SIG-M5 treated with dmso at 0.1 percent for 504 hours (cell line): ENCODE results near the gene TTN.
"Not testable (repeated sequence)": the region's sequence is repeated elsewhere in the genome, so short reads cannot be mapped to it uniquely, and the experiment has no call there.

Experiments used
- DNase-seq: peaks from one replicate; lab custom pipeline; 2025; ENCODE audit not compliant: unreplicated experiment; lab: John Stamatoyannopoulos, UW

The TTN gene

DNA sequence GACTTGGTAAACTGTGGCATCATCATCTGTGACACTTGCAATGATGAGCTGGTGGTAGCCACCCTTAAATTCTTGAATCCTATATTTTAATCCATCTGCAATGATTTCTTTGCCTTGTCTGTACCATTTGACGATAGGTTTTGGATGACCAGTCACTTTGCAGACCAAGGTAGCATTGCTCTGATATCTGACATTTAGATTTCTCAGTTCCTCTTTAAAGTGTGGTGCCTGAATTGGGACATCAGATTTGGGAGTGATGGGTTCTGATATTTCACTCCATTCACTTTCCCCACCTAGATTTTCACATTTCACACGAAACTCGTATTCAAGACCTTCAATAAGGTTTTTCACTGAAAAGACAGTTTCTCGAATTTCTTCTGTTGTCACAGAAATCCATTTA, 271.2 kb downstream of the TTN start:
- no peak for DNase-seq

DNA sequence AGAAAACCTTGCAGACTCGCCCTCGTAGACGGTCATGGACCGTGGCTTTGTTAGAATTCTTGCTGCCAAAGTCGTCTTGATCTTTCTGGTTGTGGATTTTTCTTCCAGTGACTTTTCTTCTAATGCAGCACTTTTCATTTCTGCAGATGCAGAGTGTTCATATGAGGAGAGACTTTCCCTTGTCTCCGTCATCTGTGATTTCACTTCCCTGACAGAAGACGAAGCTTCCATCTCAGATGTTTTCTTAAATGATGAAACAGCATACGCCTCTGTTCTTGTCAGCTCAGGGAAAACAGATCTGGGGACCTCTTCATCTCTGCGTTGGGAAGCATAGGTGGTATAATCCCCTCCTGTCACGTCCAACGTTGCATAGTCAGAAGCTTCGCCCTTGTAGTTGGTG, 276.1 kb downstream of the TTN start:
- peak; percentile 39 for DNase-seq

DNA sequence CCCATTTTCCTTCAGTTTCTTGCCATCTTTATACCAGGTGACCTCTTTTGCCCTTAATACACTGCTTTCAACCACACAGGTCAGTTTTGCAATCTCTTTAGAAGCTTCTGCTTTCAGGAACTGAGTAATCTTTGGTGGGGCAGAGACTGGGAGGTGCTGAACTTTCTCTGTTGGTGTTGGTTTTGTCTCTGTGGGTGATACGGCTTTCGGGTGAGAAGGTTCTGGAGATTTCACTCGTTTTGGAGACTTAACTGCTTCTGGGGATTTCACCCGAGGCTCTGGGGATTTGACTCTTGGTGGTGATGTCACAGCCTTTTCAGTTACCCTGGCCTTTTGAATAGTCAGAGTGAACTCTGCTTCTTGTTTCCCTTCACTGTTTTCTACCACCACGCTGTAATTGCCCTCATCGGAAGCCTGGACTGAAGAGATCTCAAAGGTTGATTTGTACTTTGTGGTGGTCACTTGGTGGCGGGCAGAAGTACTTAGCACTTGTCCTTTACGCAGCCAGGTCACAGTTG, 276.5 kb downstream of the TTN start:
- peak; percentile 96 for DNase-seq

DNA sequence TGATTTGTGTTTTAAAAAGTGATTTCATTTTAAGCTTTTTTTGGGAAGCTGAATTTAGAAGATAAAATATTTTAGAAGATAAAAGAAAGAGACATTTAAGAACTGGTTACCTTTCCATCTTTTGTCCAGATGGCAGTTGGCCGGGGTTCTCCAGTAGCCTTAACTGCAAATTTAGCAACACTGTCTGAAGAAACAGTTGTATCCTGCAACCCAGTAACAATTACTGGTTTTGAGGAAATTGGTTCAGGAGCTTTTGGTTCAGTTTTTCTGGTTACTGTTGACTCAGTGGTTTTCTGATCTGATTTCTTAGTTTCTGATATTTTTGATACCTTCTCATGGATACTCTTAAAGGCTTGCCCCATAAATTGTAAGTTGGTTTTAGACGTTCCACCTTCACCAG, 277.1 kb downstream of the TTN start:
- DNase-seq, result peak; percentile 74

DNA sequence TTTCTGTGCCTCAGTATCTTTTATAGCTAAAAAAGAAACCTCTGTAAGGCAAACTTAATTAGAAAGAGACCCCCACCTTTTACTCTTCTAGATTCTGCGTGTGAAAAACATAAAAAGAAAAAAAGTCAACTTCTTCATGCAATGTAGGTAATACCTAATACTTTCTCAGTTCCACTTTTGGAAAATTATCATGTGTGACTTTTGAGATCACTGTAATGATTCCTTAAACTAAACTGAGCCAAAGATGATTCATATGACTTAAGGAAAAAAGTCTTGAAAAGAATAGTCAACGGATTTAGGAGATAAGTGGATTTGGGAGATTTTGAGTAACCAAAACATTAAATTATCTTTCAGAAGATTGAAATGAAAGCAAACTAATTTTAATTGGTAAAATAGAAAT, 278.0 kb downstream of the TTN start:
- DNase-seq, result no peak

DNA sequence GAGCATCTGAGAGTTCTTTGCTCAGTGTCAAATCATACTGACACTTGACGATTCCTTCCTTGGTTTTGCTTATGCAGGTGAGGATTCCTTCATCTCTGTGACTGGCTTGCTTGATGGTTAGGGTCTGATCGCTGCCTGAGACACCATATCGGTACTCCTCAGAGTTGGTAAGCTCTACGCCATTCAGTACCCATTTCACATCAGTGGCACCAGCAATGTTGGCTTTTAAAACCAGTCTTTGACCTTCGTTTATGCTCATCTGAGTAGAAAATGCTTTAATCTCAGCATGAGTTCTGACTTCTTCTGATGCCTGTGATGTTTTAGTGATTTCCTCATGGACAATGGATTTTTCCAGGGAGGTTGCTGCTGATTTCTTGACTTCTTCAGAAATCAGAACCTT, 278.6 kb downstream of the TTN start:
- DNase-seq, result no peak

DNA sequence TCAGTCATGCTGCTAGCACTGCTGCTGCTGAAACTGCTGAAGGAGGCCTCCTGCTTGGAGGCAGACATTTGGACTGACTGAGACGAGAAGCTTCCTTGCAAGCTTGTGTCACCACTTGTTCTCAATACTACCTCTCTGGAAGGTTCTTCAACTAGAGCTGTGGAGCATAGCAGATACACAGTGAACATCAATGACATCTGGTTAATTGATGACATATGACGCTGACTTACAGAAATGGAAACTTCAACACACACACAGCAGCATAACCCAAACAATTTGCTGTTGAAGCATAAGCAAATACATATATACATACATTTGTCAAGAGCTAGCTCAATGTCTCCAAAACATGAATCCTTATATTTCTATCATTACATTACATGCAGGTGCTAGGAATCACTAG, 279.6 kb downstream of the TTN start:
- no peak for DNase-seq

DNA sequence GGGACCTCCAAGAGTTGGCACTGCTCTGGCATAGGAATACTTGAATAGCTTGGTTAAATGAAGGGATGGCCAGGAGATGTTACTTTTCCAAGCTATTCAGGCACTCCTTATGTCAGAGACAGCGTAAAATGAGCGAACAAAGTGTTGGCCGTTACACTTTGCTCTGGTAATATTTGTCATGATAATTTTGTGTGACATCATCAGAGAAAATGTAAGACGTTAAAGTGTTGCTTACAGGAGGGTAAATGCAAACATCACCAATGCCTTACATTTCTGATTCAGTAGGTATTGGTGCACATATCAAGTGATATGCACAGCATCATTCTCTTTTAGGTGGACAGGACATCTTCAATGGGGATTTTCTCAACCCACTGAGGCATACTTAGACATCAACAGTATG, 281.0 kb downstream of the TTN start:
- no peak for DNase-seq

DNA sequence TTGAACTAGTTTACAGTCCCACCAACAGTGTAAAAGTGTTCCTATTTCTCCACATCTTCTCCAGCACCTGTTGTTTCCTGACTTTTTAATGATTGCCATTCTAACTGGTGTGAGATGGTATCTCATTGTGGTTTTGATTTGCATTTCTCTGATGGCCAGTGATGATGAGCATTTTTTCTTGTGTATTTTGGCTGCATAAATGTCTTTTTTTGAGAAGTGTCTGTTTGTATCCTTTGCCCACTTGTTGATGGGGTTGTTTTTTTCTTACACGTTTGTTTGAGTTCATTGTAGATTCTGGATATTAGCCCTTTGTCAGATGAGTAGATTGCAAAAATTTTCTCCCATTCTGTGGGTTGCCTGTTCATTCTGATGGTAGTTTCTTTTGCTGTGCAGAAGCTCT, 281.8 kb downstream of the TTN start:
- not testable (repeated sequence) for DNase-seq

DNA sequence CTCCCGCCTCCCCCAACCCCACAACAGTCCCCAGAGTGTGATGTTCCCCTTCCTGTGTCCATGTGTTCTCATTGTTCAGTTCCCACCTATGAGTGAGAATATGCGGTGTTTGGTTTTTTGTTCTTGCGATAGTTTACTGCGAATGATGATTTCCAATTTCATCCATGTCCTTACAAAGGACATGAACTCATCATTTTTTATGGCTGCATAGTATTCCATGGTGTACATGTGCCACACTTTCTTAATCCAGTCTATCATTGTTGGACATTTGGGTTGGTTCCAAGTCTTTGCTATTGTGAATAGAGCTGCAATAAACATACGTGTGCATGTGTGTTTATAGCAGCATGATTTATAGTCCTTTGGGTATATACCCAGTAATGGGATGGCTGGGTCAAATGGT, 282.2 kb downstream of the TTN start:
- not testable (repeated sequence) for DNase-seq

DNA sequence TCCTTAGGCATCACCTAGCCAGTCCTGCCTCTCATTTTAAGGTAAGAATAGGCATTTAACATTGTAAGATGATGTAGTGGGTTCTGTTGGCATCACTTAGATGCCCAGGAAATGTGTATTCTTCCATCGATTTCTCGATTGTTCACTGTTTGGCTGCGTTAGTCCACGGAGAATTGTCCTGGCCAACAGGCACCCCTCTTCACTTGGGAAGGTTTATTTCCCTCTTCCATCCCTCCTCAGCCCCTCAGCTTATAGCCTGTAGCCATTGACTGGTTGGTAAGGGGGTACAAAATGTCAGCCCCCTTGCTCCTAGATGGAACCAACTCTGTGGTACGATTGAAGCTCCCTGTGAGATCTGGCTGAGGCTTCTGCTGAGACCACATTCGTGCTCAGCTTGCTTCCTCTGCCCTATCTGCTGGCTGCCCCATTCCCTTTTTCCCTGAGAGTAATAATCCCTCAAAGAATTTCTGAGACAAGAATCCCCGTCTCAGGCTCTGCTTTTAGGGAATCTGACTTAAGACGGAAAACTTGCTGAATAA, 283.6 kb downstream of the TTN start:
- DNase-seq, result no peak

DNA sequence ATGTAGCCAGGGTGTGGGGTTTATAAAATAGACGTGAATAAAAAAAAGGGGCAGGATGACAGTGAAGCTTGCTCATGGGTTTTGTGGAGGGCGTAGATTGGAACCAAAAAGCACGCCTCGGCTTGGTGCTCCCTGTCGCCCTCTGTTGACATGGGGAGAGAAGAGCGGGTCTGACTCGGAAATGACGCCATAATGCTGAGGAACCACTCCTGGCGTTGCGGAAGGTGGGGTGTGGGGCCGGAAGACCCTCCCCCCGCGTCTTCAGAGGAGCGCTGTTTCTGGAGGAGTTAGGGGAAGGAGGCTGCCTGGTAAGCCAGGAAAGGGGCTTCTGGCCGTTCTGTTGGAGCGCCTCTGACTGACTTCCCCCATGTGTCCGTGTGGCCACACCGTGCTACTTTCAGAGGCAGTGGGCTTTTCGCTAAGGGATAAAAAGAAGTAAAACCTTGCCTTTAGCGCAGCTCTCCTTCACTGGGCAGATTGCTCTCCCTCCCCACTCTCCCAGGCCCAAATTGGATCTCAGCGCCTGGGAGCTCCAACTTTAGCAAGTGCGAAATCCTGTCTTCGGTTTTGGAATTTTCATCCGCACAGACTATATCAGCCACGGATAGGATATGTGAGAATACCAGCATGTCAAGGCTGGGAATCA, 284.1 kb downstream of the TTN start:
- peak; percentile 96 for DNase-seq

DNA sequence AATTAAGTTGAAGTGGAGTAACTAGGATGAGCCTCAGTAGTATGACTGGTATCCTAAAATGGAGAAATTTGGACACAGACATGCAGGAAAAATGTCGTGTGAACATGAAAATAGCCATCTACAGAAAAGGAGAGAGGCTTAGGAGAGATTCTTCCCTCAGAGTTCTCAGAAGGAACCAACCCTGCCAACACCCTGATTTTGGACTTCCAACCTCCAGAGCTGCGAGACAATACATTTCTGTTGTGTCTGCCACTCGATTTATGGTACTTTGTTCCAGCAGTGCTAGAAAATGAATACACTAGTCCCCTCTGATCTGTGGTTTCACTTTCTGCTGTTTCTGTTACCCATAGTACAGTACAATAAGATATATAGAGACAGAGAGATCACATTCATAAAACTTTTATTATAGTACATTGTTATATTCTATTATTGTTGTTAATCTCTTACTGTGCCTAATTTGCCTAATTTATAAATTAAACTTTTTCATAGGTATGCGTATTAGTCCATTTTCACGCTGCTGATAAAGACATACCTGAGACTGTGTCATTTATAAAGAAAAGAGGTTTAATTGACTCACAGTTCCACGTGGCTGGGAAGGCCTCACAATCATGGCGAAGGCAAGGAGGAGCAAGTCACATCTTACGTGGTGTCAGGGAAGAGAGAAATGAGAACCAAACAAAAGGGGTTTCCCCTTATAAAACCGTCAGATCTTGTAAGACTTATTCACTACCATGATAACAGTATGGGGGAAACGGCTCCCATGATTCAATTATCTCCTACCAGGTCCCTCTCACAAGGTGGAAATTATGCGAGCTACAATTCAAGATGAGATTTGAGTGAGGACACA, 285.7 kb downstream of the TTN start:
- no peak for DNase-seq

DNA sequence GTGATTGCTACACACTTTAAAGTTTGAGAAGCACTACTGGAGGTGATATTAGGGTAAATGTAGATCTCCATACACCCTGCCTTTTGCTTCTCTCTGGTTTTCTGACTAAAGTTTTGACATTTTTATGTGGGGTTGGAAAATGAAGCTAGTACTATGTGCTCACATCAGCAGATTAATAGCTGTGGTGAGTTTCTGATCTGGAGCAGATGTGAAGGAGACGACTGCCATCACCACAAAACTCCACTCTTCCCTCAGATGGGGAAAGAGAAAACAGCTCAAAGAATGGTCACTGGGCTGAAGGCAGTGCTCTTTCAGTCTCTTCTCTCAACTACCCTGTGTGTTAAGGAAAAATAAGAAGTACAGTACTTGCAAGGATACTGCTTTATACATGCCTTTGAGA, 289.7 kb downstream of the TTN start:
- DNase-seq, result no peak

DNA sequence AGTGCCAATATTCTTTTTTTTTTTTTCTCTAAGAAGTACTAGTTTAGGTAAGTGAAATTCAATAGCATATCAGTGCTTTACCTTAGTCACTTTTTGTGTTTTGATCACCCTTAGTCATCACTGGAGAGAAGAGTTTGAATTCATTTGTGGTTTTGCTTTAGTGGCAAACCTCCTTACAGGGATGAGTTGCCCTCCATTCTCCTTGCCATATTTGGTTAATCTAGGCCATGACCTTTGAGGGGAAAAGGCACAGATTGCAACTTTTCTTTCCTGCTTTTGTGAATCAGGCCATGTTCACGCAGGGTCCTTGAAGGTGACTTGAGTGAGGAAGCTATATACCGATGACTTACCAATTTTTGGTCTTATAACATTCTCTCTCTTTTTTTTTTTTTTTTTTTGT, 292.6 kb downstream of the TTN start:
- no peak for DNase-seq

DNA sequence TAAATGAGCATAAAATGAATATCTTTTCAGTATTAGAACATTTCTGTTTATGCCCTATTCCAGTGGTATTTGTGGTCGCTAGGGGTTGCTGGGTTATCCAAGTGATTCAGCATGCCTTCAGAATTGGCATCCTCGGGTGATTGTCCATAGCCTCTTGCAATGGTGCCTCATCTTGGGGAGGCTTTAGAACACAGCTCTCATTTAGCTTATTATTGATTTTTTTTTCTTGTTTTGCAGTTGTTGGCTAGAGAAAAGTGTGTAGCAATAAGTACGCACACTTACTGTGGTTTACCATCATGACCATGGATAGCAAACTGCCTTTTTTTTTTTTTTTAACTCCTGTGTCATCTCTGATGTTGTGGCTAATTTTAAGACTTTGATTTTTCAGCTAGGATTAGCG, 293.3 kb downstream of the TTN start:
- DNase-seq, result no peak

DNA sequence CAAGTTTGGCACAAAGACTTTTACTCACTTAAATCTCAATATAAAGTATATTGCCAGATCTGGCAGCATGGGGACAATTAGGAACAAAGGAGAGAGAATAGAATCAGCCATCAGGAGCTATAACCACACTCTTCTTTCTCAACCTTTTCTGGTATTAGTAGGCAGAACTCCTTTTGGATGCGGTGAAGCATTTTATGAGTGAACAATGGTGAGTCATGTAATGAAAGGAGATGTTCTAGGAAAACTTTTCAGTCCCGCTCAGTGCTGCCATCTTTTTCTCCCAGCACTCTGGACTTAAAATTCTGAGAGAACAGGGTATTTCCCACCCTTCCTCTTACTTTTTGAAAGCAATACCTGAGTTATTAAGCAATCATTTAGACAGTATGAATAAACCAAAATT, 294.7 kb downstream of the TTN start:
- no peak for DNase-seq

DNA sequence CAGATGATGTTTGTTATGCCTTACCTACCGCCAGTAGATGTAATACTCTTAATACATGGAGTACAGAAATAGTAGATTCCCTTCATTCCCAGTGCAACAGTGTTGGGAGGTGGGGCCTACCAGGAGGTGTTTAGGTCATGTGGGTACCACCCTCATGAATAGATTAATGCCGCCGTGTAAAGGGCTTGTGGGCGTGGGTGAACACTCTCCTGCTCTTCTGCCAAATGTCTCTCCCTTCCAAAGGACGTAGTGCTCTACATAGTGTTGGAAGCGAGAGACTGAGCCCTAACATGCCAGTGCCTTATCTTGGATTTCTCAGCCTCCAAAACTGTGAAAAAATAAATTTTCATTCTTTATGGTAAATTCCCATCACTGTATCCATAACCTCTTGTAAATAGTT, 296.8 kb downstream of the TTN start:
- DNase-seq, result no peak

DNA sequence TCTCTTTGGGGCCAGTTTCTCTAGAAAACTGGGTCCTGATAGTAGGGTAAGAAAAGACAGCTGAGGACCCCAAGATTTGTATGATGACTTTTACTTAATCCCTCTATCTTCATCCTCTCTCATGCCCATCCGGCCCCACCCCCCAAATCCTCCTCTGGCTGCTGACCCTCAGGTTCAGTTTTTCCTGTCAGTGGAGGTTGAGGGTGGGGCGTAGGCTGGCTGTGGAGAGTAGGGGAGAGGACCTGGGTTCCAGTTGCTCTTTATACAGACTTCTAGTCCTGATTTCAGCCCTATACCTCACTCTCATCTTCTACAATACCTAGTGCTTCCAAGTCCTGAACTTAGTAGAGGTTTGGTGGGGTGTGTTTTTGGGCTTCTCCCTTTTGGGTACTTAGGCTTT, 298.6 kb downstream of the TTN start:
- DNase-seq, result no peak

DNA sequence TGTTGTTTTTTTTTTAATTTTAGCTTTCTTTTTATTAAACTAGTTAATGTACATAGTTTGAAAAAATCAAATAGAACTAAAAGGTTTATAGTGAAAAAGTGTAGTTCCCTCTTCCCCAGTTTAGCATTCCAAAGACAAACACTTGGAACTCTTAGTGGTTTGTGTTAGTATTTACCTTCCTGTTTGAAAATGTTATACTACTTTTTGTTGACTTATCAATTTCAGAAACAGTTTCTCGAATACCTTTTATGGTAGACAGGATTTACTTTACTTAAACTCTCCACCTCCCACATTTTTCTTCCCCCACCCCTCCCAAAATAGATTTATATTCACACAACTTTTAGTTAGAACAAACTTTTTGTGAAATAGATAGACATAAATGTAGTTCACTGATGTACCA, 300.3 kb downstream of the TTN start:
- no peak for DNase-seq

DNA sequence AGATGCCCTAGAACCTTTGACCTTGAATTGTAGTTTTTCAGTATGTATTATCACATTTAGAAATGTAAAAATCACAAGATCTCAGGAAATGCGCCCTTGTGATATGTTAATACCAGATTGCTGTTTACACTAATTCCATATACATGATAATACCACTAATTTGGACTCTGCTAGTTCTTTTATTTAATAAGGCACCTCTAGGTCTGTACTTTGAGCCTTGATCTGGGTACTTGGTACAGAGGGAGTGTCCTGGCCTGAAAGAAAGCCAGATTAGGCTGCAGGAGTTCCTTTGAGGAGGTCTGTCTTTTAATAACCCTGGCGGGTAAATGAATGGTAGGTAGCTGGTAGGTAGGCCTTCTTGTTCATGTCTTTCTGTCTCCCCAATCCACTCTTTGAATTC, 300.7 kb downstream of the TTN start:
- DNase-seq, result no peak

DNA sequence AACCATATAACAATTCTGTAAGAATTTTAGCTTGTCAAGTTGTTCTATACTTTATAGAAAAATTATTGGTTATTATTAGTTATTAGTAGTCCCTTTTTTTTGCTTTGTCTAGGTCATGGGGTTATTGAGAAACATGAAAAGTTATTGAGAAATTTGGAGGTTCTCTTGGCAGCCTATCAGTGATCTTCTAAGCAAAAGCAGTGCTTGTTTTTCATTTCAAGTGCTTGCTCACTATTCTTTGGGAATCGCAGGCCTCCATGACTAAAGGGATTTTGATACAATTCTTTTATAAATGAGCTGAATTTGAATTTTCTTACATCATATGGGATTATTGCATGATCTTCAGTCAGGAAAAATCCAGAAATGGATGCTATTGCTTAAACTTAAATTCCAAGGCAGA, 301.1 kb downstream of the TTN start:
- DNase-seq, result no peak
